ENCODE data around the gene HIGD1A.

HIGD1A gene

GRCh38 chr3:42815826-42816225 lies 11.5 kb upstream of the HIGD1A start:
- no peak for TF ChIP-seq GATA2 (IDR thresholded peaks at IDR 0.05; ENCODE audit: low read depth, low read length)
- TF ChIP-seq GATA3 (IDR thresholded peaks at IDR 0.05; ENCODE audit: low read depth, low read length): no peak

GRCh38 chr3:42814914-42815507 lies 10.7 kb upstream of the HIGD1A start:
- TF ChIP-seq GATA3 (IDR thresholded peaks at IDR 0.05; ENCODE audit: low read depth, low read length) (no peak), GATA2 (IDR thresholded peaks at IDR 0.05; ENCODE audit: low read depth, low read length) (no peak)

GRCh38 chr3:42814246-42814645 lies 10.0 kb upstream of the HIGD1A start:
- TF ChIP-seq GATA2 (IDR thresholded peaks at IDR 0.05; ENCODE audit: low read depth, low read length) (peak; percentile 28; the same call in 1 of the 2 replicates), GATA3 (IDR thresholded peaks at IDR 0.05; ENCODE audit: low read depth, low read length) (no peak)

GRCh38 chr3:42809202-42809601 lies 4.9 kb upstream of the HIGD1A start, which contains the start of gene ACKR2:
TSS of gene ACKR2 (plus strand) at chr3:42809445. CDS start at chr3:42864503, 55,058 bp downstream.
- TF ChIP-seq GATA2 (IDR thresholded peaks at IDR 0.05; ENCODE audit: low read depth, low read length) (no peak), GATA3 (IDR thresholded peaks at IDR 0.05; ENCODE audit: low read depth, low read length) (no peak)

- TF ChIP-seq GATA3 (IDR thresholded peaks at IDR 0.05; ENCODE audit: low read depth, low read length) (no peak), GATA2 (IDR thresholded peaks at IDR 0.05; ENCODE audit: low read depth, low read length) (no peak)
These were observed 3.6 kb upstream of the HIGD1A start for GRCh38 chr3:42807929-42808328.

- TF ChIP-seq GATA2 (IDR thresholded peaks at IDR 0.05; ENCODE audit: low read depth, low read length) (no peak), GATA3 (IDR thresholded peaks at IDR 0.05; ENCODE audit: low read depth, low read length) (no peak)
These were observed 991 bp upstream of the HIGD1A start for GRCh38 chr3:42805141-42805821.

GRCh38 chr3:42804831-42805132 lies 492 bp upstream of the HIGD1A start:
- TF ChIP-seq GATA3 (IDR thresholded peaks at IDR 0.05; ENCODE audit: low read depth, low read length): no peak
- TF ChIP-seq GATA2 (IDR thresholded peaks at IDR 0.05; ENCODE audit: low read depth, low read length): no peak

- TF ChIP-seq GATA2 (IDR thresholded peaks at IDR 0.05; ENCODE audit: low read depth, low read length) (0 out of 2 replicates have a peak, but pooled peaks have one; percentile 24), GATA3 (IDR thresholded peaks at IDR 0.05; ENCODE audit: low read depth, low read length) (no peak)
These were observed 730 bp downstream of the HIGD1A start for GRCh38 chr3:42803414-42804105.

GRCh38 chr3:42802876-42803413 lies 1.3 kb downstream of the HIGD1A start:
- TF ChIP-seq GATA3 (IDR thresholded peaks at IDR 0.05; ENCODE audit: low read depth, low read length): no peak
- no peak for TF ChIP-seq GATA2 (IDR thresholded peaks at IDR 0.05; ENCODE audit: low read depth, low read length)

GRCh38 chr3:42801784-42802183 lies 2.5 kb downstream of the HIGD1A start:
- TF ChIP-seq GATA3 (IDR thresholded peaks at IDR 0.05; ENCODE audit: low read depth, low read length) (no peak), GATA2 (IDR thresholded peaks at IDR 0.05; ENCODE audit: low read depth, low read length) (no peak)

GRCh38 chr3:42801048-42801620 lies 3.2 kb downstream of the HIGD1A start:
- TF ChIP-seq GATA2 (IDR thresholded peaks at IDR 0.05; ENCODE audit: low read depth, low read length) (no peak), GATA3 (IDR thresholded peaks at IDR 0.05; ENCODE audit: low read depth, low read length) (no peak)

GRCh38 chr3:42800251-42800650 lies 4.0 kb downstream of the HIGD1A start:
- TF ChIP-seq GATA2 (IDR thresholded peaks at IDR 0.05; ENCODE audit: low read depth, low read length) (no peak), GATA3 (IDR thresholded peaks at IDR 0.05; ENCODE audit: low read depth, low read length) (no peak)

- TF ChIP-seq GATA3 (IDR thresholded peaks at IDR 0.05; ENCODE audit: low read depth, low read length) (no peak), GATA2 (IDR thresholded peaks at IDR 0.05; ENCODE audit: low read depth, low read length) (no peak)
These were observed 4.9 kb downstream of the HIGD1A start for GRCh38 chr3:42799376-42799775.

- TF ChIP-seq GATA3 (IDR thresholded peaks at IDR 0.05; ENCODE audit: low read depth, low read length) (no peak), GATA2 (IDR thresholded peaks at IDR 0.05; ENCODE audit: low read depth, low read length) (no peak)
These were observed 7.9 kb downstream of the HIGD1A start for GRCh38 chr3:42796332-42796885.

Measured in SH-SY5Y (cell line).